ENCODE measurements around the gene ZNF180.
"Not testable (repeated sequence)": the region's sequence is repeated elsewhere in the genome, so short reads cannot be mapped to it uniquely, and the experiment has no call there.

Gene ZNF180

DNA sequence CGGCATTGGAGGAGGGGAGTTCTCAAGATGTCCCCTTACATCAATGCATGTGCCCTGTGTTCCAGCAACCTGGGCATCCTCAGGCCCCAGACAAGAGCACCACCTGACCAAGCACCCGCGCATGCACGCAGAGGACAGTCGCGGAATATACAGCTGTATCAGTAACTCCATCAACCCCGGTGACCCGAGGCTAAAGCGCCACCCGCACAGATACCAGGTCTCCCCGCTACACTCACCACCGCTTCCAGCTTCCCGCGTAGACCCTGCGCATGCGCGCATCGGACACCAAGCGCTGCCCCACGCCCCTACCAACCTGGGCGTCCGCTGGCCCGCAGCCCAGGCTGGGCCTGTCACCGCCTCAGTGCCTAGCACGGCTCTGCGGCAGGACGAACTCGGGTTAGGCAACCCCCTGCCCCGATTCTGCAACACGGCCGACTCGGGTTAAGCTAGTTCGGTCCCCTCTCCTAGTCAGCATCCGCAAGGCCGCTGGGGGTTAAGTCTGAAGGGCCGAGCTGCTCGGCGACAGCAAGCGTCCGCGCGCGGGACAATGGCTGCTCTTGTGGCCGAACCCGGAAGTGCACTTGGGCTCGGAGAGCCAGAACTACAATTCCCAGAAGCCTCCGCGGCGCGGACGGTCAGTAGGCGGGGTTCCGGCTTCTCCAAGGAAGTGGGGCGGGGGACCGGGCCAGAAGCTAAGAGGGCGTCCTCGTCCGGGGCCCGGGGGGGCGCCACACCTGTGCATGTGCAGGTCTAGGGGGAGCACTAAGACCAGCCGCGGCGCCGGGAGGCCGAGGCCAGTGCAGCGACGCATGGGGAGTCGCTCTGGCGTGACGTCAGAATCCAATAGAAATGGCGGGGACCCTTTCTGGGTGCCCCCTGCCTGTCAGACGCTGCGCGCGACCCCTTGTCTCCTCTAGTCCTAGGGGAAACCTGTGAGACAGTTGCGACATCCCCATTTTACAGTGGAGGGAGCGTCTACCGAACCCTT is at the start of gene ZNF180:
TSS of gene ZNF180 (minus strand) at position 561 of the 988 bp plus-strand sequence. CDS start 3,188 bp downstream, outside the sequence.
- DNase-seq, result peak; percentile 94

DNA sequence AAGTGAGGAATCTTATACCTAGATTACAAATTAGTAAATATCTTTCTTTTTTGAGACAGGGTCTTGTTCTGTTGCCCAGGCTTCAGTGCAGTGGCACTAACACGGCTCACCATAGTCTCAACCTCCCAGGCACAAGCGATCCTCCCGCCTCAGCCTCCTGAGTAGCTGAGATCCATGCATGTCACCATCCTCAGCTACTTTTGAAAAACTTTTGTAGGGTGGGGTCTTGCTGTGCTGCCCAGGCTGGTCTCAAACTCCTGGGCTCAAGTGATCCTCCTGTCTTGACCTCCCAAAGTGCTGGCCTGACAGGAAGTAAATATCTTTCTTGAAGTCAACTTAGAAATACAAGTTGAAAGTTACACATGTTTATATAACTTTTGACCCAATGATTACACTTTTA is 49.2 kb upstream of the ZNF180 start:
- no peak for DNase-seq

DNA sequence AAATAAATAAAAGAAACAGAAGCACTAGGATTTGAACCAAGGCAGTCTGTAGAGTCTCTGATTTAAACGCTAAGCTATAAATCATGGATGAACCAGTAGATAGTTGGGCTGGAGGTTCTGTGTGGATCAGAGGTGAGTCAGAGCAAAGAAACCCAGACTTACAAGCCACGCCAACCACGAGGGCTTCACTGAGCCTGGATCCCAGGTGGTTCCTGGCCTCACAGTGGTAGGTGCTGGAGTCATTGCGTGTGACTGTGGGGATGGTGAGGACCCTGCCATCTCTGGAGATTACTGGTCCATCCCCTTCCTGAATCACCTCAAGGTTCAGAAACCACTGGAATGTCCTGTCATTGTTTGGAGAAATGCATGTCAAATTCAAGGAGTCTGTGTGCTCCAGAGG is 48.4 kb upstream of the ZNF180 start:
- no peak for DNase-seq

DNA sequence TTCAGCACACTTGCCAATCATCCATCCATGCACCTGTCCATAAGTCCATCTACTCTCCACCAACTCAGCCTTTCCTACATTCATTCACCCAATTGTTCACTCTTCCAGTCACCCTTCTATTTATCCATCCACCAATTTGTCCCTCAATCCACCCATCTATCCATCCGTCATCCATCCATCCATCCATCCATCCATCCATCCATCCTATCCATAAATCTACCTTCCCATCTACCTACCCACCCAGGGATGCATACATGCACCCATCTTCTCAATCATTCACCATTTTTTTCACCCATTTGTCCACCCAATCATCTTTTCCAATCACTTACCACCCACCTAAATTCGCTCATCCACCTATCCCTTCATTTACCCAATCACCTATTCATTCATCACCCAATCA is 43.7 kb upstream of the ZNF180 start:
- no peak for DNase-seq

DNA sequence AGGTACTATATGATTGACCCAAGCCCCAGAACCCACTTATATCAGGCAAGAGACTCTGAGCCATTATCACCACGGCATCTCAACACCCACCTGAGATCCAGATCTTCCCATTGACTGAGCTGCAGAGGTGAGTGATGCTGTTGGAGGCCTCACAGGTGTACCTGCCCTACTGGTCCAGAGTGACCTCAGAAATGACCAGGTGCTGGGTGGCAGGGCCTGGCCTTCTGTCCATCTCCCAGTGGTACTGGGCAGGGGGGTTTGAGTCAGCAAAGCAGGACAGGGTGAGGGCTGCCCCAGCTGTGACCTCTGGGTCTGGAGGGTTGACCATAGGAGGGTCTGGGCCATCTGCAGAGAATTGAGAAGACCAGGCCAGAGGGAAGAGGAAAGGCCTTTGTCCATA is 42.3 kb upstream of the ZNF180 start:
- DNase-seq, result no peak

DNA sequence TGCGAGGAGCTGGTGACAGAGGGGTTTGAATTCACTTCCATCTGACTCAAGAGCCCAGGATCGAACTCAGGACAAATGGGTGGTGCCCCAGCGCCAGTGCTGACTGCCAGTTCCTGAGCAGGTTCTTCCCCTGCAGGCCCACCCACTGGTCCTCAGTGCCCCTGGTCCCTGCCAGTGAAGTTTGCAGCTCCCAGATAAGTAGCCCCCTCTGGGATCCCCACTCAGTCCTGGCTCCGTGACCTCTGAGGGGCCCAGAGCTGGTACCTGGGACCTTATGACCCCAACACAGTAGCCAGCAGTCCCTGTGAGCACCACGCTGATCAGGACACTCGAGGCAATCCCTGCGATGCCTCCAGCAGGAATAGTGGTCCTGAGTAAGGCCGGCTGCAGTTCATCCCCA is 40.4 kb upstream of the ZNF180 start:
- no peak for DNase-seq

DNA sequence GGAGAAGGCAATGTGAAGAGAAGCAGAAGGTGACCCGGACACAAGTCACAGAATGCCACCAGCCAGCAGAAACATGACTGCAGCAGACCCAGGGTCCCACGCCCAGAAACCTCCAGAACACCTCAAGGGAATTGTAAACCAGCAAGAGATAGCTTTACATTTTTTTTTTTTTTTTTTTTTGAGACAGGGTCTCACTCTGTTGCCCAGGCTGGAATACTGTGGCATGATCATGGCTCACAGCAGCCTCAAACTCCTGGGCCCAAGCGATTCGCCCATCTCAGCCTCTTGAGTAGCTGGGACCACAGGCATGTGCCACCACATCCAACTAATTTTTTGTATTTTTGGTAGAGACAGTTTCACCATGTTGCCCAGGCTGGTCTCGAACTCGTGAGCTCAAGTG is 39.7 kb upstream of the ZNF180 start:
- DNase-seq, result no peak

DNA sequence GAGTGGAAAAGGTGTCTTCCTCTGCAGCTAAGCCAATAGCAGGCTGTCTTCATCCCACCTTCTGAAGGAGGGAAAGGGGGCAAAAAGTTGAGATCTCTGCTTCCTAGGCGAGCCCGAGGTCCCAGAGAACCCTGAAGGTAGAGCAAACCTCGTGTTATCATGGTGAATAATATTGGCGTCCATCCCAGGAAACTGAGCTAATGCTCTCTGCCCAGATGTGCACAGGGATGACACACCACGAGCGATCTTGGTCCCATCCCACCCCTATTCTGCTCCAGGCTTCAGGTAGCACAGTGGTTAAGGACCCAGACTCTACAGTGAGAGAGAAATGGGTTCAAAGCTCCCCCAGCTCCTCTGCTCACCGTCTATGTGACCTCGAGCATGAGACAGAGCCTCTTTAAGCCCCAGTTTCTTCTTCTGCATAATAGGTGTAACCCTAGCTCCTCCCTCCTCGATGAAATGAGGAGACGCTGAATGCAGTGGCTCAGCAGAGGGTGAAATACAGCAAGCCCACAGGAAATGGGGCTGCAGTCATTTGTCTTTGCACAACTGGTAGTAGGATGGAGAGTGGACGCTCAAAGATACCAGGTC is 39.0 kb upstream of the ZNF180 start:
- DNase-seq, result no peak

DNA sequence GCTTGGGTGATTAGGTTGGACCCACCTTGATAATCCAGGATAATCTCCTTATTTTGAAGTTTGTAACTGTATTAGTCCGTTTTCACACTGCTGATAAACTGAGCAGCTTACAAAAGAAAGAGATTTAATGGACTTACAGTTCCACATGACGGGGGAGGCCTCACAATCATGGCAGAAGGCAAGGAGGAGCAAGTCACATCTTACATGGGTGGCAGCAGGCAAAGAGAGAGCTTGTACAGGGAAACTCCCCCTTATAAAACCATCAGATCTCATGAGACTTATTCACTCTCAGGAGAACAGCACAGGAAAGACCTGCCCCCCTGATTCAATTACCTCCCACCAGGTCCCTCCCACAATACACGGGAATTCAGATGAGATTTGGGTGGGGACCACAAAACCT is 35.0 kb upstream of the ZNF180 start:
- not testable (repeated sequence) for DNase-seq

DNA sequence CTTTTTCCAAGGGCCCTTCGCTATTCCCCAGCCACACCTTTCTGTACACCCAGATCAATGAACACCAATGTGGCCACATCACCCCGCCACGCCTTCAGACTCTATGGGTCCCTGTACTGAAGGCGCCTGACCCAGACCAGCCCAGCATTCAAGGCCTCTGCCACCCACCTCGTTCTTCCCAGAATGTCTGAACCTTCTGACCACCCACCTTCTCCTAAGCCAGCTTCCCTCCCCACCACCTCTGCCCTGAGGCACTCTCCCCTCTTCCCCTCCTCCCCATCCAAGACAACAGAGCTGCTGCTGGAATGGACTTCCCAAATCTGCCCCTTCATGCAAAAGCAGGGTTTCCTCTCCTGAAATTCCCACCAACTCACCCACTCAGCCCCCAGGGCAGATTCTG is 32.5 kb upstream of the ZNF180 start:
- no peak for DNase-seq

DNA sequence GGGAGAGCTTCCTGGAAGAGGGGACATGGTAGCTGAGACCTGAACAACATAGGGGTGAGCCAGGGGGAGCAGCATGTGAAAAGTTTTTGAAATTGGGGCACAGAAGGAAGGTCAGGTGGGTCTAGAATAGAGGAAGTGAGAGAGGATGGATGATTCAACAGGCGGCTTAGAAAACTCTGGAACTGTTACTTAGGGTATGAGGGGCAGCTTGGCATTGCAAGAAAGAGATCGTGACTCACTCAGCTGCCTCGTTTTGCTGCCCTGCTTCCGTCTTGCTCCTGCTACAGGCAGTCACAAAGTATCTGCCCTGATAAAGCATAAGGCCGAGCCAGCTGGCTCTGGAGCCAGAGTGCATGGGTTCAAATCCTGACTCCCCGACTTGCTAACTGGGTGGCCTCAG is 30.5 kb upstream of the ZNF180 start:
- no peak for DNase-seq

DNA sequence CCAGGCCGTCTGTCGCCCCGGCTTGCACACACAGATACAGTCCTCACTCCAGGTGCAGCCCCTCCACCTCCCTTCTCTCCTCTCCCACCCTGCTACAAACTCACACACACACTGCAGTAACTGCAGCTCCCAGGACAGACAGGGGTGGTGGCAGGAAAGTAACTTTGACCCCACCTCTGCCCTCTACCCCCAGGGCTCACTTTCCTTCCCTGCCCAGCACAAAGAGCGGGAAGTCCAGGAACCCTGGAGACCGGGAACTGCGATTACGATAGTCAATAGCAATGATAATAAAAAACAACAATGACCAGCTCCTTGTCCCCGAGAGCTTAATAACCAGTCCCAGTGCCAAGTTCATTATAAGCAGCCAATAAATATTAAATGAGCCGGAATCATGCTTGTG is 29.2 kb upstream of the ZNF180 start, which contains the start of gene CEACAM20:
TSS of gene CEACAM20 (minus strand) at position 140 of the 400 bp plus-strand sequence. CDS start 166 bp downstream, outside the sequence.
- DNase-seq, result no peak

DNA sequence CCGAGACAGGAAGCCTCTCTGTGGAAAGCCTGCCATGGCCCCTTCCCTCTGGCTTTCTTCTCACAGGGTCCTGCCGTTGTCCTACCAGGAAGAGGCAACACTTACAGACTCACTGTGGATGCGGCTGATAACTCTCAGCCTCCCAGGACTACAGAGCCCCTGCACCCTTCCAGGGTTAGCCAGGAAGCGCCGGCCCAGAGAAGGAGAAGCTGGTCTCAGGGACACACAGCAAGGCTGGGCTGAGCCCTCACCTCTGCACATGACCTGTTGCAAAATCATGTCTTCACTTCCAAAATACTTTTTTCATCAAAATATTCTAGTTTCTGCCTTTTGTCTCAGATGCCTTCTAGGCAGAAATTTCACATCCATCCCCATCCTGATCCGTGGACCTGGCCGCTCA is 27.2 kb upstream of the ZNF180 start:
- DNase-seq, result no peak

DNA sequence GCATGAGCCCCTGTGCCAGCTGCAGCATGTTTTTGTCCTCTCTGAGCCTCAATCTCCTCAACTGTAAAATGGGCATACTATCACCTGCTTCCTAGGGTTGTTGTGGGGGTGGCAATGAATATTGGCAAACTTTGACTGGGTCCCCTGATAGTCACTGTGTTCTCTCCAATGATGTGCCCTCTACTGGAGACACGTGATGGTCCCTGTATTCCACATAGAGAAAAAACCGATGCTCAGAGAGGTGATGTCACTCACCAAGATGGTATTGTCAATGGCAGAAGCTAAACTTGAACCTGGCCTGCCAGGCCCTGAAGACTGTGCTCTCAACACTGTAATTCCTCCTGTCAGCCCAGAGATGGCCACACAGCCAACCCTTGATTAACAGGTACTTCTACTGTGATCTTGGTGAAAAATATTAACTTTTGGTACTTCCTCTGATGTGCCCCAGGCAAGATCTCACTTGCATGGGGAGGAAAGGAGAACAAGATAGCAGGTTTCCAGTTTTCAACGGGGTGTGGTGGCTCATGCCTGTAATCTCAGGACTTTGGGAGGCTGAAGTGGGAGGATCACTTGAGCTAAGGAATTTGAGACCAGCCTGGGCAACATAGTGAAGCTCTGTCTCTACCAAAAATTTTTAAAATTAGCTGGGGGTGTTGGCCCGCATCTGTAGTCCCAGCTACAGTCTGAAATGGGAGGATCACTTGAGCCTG is 25.6 kb upstream of the ZNF180 start:
- no peak for DNase-seq

DNA sequence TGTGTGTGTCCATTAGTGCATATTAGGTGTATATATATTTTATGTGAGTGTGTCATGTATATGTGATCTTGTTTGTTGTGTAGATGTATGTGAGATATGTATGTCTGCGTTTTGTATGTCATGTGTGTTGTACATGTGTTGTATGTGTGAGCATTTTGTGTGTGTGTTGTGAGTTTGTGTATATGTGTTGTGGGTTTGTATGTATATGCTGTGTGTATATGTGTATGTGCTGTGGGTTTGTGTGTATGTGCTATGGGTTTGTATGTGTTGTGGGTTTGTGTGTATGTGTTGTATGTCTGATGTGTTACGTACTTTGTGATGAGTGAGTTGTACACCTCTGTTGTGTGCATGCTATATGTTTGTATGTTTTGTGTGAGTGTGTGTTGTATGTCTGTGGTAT is 21.0 kb upstream of the ZNF180 start:
- DNase-seq, result no peak

DNA sequence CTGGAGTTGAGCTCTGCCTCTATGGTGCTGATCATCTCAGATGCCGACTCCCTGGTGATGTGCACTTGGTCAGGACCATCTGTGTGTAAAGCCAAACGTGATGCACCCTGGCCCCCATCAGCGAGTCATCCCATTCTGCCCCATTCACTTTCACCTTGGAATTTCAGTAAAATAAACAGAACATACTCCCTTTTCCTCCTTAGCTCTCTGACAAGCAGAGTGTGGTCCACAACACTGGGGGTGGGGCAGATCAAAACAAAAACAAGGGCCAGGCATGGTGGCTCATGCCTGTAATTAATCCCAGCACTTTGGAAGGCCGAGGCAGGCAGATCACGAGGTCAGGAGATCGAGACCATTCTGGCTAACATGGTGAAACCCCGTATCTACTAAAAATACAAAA is 16.8 kb upstream of the ZNF180 start:
- no peak for DNase-seq

DNA sequence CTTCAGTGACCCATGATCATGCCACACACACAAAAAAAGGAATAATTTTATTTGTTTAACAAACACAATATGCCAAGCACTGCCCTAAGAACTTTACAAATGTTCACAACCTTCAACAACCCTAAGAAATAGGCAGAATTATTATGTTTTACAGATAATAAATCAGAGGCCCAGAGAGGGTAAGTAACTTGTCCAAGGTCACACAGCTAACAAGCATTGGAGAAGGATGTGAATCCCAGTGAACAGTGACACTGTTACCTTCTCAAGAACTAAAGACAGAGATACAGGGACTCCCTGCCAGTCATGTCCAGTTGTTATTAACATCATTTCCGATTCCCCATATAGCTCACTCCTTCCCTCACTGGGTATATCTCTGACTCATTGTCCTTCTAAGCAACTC is 15.6 kb upstream of the ZNF180 start:
- no peak for DNase-seq

DNA sequence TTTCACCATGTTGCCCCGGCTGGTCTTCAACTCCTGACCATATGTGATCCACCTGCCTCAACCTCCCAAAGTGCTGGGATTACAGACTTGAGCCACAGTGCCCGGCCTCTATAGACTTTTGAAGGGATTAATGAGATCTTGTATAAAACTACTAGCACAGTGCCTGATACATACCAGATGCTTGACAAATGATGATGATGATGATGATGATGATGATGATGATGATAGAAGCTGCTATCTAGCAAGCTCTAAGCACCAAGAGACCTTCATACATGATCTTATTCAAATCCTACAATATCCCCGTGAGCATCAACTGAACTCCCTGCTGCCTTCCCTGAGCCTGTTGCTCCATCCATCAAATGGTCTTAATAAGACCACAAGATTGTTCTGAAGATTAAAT is 14.7 kb upstream of the ZNF180 start:
- no peak for DNase-seq

DNA sequence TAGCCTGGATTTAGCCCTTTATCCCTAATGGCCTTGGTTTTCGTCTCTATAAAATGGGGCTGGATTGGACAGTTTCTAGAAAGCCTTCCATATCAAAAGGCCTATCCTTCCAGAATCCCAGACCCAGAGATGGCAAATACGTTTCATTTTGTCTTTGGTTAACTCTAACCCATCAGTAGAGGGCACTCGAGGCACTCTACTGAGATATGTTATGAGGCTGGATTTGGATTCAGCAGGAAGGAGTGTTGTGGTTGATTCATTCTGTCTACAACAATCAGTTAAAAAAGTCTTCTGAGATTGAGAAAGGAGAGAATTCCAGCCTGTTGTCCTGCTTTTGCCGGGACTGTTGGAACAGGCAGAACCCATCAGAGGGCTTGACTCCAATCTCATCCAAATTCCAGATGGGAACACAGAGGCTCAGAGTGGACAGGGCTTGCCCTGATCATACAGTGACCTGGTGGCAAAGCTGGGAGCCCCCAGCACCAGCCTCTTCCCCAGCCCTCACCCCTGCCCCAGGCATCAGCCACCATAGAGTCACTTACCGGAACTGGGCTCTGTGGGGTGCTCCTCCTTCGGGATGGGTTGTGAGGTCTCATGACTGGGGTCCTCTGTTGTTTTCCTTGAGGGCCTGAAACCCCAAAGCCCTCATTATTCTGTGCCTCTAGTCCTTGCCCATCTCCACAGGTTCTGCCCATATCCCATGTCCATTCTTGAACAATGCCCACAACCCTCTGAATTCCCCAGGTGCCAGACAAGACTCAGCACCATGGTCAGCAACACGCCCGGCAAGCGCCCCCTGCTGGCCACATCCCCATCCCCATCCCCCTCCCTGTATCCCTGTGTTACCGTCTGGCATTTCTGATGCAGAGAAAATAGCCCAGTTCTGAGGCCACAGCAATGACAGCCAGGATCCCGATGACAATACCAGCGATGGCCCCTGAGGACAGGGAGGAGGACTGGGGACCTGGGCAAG is 12.3 kb upstream of the ZNF180 start:
- no peak for DNase-seq

DNA sequence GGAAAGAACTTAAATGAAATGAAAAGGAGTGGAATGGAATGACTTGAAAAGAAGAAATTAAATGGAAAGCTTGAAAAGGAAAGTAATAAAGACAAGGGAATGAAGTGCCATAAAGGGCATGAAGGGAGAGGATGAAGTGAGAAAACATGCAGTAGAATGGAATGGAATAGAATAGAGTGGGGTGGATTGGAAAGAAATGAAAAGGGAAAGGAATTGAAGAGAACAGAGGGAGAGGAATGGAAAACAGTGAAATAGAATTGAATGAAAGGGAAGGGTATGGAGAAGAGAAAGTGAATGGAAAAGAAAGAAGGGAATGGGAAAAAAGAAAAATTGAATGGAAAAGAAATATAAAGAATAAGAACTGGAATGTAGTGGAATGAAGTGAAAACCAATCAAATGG is 9.2 kb upstream of the ZNF180 start:
- DNase-seq, result no peak

DNA sequence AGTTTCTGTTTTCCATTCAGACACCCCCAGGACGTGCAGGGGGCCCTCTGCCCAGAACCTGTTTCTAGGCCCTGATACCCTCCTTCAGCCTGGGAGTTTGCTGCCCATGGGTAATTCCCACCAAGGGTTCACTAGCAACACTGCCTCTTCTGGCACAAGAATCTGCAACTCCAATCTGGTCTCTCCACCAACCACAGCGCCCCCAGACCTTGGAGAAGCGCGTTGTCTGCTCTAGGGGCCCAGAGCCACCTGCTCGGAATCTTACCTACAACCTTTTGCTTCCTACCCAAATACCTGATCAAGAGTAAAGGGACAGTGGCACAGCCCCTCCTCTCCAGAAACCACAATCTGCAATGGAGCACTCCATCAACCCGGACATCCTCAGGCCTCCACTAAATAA is 763 bp downstream of the ZNF180 start:
- no peak for DNase-seq

DNA sequence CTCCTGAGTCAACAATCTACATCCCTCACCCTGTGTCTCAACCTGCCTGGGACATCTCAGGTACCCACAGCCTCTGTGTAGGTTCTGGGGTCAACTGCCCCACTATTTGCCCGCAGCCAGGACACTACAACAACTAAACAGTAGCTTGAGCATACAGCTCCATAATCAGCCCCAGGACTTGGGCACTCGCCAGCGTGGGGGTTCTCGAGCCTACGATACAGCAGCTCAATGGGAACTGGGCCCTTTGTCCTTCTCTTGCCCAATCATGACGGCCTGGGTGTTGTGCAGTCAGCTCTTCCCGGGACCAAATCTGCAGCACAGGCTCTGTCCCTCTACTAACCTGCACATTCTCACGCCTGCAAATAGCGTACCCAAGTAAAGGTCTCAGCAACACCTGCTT is 1.3 kb downstream of the ZNF180 start:
- DNase-seq, result no peak

Measured in CD4-positive, alpha-beta T cell treated with Interferon gamma for 1 hour (primary cell).